SK-N-SH (cell line): ENCODE measurements around the gene PORCN.

Experiments
- ELF1 ChIP-seq: IDR thresholded peaks from 2 replicates; pipeline ENCODE4 v1.4.0; 2012
- EP300 ChIP-seq, 2 experiments: IDR thresholded peaks; 2 replicates each; pipeline versions ENCODE4 v1.4.0 to v1.6.1; 2012; ENCODE audit warnings: borderline replicate concordance in 1 of 2, low read depth in 1 of 2, low read length in 1 of 2
- POLR2AphosphoS5 ChIP-seq: IDR thresholded peaks from 2 replicates; pipeline ENCODE4 v1.6.1; 2012; ENCODE audit warnings: low read depth, low read length
- TF ChIP-seq, protein P1 (sequence below): fragments of 200-600 bp; sonication (generic); IDR thresholded peaks from 2 replicates; pipeline ENCODE4 v1.6.1; 2017; ENCODE audit warnings: antibody characterized with exemption, mild to moderate bottlenecking, moderate library complexity

DNA sequence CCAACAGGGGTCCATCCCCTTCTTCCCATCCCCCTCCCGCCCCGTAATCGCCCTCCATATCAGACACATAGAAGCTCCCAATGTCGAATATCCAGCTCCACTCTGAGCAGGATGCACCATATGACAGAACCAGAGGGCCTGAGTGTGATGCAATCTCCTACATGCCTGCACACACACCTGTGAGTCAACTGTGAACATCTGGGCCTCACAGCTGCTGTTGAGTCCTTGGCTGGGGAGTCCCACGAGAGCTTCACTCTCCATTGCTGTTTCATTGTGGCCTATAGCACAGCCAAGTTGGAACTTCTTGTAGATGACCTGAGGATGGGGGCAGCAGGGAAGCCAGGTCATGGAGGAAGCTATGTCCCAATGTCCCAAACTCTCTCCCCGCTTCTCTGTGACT lies 47.0 kb upstream of the PORCN start:
- TF ChIP-seq, protein P1, sequence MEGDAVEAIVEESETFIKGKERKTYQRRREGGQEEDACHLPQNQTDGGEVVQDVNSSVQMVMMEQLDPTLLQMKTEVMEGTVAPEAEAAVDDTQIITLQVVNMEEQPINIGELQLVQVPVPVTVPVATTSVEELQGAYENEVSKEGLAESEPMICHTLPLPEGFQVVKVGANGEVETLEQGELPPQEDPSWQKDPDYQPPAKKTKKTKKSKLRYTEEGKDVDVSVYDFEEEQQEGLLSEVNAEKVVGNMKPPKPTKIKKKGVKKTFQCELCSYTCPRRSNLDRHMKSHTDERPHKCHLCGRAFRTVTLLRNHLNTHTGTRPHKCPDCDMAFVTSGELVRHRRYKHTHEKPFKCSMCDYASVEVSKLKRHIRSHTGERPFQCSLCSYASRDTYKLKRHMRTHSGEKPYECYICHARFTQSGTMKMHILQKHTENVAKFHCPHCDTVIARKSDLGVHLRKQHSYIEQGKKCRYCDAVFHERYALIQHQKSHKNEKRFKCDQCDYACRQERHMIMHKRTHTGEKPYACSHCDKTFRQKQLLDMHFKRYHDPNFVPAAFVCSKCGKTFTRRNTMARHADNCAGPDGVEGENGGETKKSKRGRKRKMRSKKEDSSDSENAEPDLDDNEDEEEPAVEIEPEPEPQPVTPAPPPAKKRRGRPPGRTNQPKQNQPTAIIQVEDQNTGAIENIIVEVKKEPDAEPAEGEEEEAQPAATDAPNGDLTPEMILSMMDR: no peak
- TF ChIP-seq POLR2AphosphoS5 (no peak), ELF1 (no peak), EP300 (IDR thresholded peaks at IDR 0.05; ENCODE audit: borderline replicate concordance in 1 of 2, low read depth in 1 of 2, low read length in 1 of 2) (no peak)
